Subcutaneous adipose tissue (tissue), 4 donors: ENCODE measurements around the gene ENPP6. TPM values are rescaled to one million over a fixed set of nuclear protein-coding genes. Genes with fewer than 3 reads are reported as not detected.

Source experiments
- CTCF ChIP-seq: fragments of 450-650 bp; IDR thresholded peaks from one replicate; pipeline ENCODE4 v1.5.1; 2016; ENCODE audit warnings: low read depth, mild to moderate bottlenecking, control low read depth, antibody characterized with exemption, moderate library complexity
- total RNA-seq, 4 donors: library from RNA; depleted of rRNA; stranded (reverse); fragments of >200 nt; gene quantifications; one replicate each; pipeline ENCODE4 v1.1.0, GENCODE V29; 2016

The ENPP6 gene
- total RNA-seq, 4 donors from 2014 or later: 0.17 TPM; not detected in 3

GRCh38 chr4:184250795-184251669, 33.4 kb upstream of the ENPP6 start:
- no peak for TF ChIP-seq CTCF

GRCh38 chr4:184248216-184248615, 30.5 kb upstream of the ENPP6 start:
- TF ChIP-seq CTCF: no peak

- no peak for TF ChIP-seq CTCF
These were observed 29.7 kb upstream of the ENPP6 start for GRCh38 chr4:184247421-184247820.

GRCh38 chr4:184246426-184246825, 28.8 kb upstream of the ENPP6 start:
- no peak for TF ChIP-seq CTCF

- no peak for TF ChIP-seq CTCF
These were observed 20.5 kb upstream of the ENPP6 start for GRCh38 chr4:184238072-184238745.

- no peak for TF ChIP-seq CTCF
These were observed 19.9 kb upstream of the ENPP6 start for GRCh38 chr4:184237612-184238011.

GRCh38 chr4:184235526-184235925, 17.9 kb upstream of the ENPP6 start:
- no peak for TF ChIP-seq CTCF
